Vagina (tissue), 2 donors: ENCODE results near the gene XRCC4.

Experiments
- CTCF ChIP-seq, 3 experiments: fragments of 450-650 bp in 2 of 3; fragments of 200-600 bp in 1 of 3; sonication (generic) in 1 of 3; IDR thresholded peaks; one replicate each; pipeline ENCODE4 v1.5.1; 2017 to 2019; ENCODE audit warnings: antibody characterized with exemption in 3 of 3, mild to moderate bottlenecking in 2 of 3, moderate library complexity in 2 of 3
- POLR2A ChIP-seq, 2 donors: fragments of 450-650 bp; IDR thresholded peaks; one replicate each; pipeline ENCODE4 v1.6.1; 2017; ENCODE audit warnings: antibody characterized with exemption in 2 of 2, mild to moderate bottlenecking in 2 of 2, moderate library complexity in 2 of 2

GRCh38 chr5:83396662-83397061 lies 319.3 kb downstream of the XRCC4 start:
- TF ChIP-seq POLR2A (IDR thresholded peaks at IDR 0.05), result no peak
- TF ChIP-seq CTCF (IDR thresholded peaks at IDR 0.05), result no peak
